H1 (cell line): Measurements from ENCODE around the gene VSNL1. TPM values are rescaled to one million over a fixed set of nuclear protein-coding genes. Genes with fewer than 3 reads are reported as not detected.

Experiments used
- ASH2L ChIP-seq: fragments of 200-600, 300-600 bp; sonication (generic); IDR thresholded peaks from one replicate; pipeline ENCODE4 v1.7.1; 2017; ENCODE audit warnings: low read length
- CBX5 ChIP-seq: fragments of 300-800, 300-1000 bp; sonication (generic); IDR thresholded peaks from 2 replicates; pipeline ENCODE4 v1.7.1; 2016; ENCODE audit warnings: antibody characterized with exemption, low read length, low read depth
- YY1 ChIP-seq: IDR thresholded peaks from 2 replicates; pipeline ENCODE4 v1.6.1; 2011; ENCODE audit warnings: low read depth, mild to moderate bottlenecking, low read length
- polyA plus RNA-seq, 7 experiments: library from polyadenylated mRNA; depleted of rRNA in 3 of 7; stranded (reverse) in 5 of 7; unstranded in 2 of 7; fragments of >200 nt in 5 of 7; fragments of 200-250 nt in 2 of 7; gene quantifications; 1 replicate in 5 of 7; 2 replicates in 1 of 7; 4 replicates in 1 of 7; pipeline versions ENCODE4 v1.2.1 to v1.2.3, GENCODE V29; 2011 to 2013; ENCODE audit warnings: missing spikeins in 2 of 7, mixed read lengths in 2 of 7
- total RNA-seq: library from RNA; stranded (reverse); fragmentation: NEBNext Ultra II Directional; extraction: Animal tissue kit (Norgen Biotek cat#: 25700); gene quantifications from 2 replicates; pipeline ENCODE4 v1.2.1, GENCODE V29; 2021
- TF ChIP-seq, protein P1 (sequence below): fragments of 300-600 bp; sonication (generic); IDR thresholded peaks from 2 replicates; pipeline ENCODE4 v1.7.1; 2012; ENCODE audit warnings: low read length, moderate library complexity, mild to moderate bottlenecking, inconsistent platforms; ENCODE audit not compliant: insufficient replicate concordance

The VSNL1 gene
- total and polyA plus RNA-seq, 2 of the 8 experiments (the other 6 are each of a cell fraction or from before 2014, with no cell fraction given), result 49.4 to 108 TPM

DNA sequence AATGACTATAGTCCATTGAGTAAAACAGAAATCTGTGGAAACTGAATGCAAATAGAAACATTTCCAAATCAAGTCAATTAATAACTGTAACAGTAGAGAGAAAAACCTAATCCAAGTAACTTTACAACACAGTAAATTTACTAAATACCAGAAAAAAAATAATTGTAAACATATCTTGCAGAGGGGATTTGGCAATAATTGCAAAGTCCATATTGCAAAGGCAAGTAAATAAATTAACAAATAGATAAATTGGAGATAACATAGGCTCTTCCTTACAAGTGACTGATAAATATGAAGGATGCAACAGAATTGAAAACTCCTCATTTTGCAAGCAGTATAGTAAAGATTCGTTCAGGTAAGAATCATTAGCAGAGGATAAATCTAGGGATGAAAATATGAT, 148.1 kb downstream of the VSNL1 start (continued):
- TF ChIP-seq, protein P1, sequence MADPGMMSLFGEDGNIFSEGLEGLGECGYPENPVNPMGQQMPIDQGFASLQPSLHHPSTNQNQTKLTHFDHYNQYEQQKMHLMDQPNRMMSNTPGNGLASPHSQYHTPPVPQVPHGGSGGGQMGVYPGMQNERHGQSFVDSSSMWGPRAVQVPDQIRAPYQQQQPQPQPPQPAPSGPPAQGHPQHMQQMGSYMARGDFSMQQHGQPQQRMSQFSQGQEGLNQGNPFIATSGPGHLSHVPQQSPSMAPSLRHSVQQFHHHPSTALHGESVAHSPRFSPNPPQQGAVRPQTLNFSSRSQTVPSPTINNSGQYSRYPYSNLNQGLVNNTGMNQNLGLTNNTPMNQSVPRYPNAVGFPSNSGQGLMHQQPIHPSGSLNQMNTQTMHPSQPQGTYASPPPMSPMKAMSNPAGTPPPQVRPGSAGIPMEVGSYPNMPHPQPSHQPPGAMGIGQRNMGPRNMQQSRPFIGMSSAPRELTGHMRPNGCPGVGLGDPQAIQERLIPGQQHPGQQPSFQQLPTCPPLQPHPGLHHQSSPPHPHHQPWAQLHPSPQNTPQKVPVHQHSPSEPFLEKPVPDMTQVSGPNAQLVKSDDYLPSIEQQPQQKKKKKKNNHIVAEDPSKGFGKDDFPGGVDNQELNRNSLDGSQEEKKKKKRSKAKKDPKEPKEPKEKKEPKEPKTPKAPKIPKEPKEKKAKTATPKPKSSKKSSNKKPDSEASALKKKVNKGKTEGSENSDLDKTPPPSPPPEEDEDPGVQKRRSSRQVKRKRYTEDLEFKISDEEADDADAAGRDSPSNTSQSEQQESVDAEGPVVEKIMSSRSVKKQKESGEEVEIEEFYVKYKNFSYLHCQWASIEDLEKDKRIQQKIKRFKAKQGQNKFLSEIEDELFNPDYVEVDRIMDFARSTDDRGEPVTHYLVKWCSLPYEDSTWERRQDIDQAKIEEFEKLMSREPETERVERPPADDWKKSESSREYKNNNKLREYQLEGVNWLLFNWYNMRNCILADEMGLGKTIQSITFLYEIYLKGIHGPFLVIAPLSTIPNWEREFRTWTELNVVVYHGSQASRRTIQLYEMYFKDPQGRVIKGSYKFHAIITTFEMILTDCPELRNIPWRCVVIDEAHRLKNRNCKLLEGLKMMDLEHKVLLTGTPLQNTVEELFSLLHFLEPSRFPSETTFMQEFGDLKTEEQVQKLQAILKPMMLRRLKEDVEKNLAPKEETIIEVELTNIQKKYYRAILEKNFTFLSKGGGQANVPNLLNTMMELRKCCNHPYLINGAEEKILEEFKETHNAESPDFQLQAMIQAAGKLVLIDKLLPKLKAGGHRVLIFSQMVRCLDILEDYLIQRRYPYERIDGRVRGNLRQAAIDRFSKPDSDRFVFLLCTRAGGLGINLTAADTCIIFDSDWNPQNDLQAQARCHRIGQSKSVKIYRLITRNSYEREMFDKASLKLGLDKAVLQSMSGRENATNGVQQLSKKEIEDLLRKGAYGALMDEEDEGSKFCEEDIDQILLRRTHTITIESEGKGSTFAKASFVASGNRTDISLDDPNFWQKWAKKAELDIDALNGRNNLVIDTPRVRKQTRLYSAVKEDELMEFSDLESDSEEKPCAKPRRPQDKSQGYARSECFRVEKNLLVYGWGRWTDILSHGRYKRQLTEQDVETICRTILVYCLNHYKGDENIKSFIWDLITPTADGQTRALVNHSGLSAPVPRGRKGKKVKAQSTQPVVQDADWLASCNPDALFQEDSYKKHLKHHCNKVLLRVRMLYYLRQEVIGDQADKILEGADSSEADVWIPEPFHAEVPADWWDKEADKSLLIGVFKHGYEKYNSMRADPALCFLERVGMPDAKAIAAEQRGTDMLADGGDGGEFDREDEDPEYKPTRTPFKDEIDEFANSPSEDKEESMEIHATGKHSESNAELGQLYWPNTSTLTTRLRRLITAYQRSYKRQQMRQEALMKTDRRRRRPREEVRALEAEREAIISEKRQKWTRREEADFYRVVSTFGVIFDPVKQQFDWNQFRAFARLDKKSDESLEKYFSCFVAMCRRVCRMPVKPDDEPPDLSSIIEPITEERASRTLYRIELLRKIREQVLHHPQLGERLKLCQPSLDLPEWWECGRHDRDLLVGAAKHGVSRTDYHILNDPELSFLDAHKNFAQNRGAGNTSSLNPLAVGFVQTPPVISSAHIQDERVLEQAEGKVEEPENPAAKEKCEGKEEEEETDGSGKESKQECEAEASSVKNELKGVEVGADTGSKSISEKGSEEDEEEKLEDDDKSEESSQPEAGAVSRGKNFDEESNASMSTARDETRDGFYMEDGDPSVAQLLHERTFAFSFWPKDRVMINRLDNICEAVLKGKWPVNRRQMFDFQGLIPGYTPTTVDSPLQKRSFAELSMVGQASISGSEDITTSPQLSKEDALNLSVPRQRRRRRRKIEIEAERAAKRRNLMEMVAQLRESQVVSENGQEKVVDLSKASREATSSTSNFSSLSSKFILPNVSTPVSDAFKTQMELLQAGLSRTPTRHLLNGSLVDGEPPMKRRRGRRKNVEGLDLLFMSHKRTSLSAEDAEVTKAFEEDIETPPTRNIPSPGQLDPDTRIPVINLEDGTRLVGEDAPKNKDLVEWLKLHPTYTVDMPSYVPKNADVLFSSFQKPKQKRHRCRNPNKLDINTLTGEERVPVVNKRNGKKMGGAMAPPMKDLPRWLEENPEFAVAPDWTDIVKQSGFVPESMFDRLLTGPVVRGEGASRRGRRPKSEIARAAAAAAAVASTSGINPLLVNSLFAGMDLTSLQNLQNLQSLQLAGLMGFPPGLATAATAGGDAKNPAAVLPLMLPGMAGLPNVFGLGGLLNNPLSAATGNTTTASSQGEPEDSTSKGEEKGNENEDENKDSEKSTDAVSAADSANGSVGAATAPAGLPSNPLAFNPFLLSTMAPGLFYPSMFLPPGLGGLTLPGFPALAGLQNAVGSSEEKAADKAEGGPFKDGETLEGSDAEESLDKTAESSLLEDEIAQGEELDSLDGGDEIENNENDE, result no peak
- no peak for TF ChIP-seq CBX5
- TF ChIP-seq YY1, result no peak
- TF ChIP-seq ASH2L, result no peak
